Dedifferentiated amniotic fluid mesenchymal stem cell (primary cell): ENCODE data around the gene EFNB2.

Experiments used
- DNase-seq: peaks from one replicate; pipeline ENCODE4 v3.0.0-alpha.2; 2016; ENCODE audit errors: extremely low spot score

Gene EFNB2

GRCh38 chr13:106449096-106449495 lies 86.4 kb downstream of the EFNB2 start:
- DNase-seq = no peak

- DNase-seq = no peak
These were observed 89.5 kb downstream of the EFNB2 start for GRCh38 chr13:106445996-106446395.

DNA sequence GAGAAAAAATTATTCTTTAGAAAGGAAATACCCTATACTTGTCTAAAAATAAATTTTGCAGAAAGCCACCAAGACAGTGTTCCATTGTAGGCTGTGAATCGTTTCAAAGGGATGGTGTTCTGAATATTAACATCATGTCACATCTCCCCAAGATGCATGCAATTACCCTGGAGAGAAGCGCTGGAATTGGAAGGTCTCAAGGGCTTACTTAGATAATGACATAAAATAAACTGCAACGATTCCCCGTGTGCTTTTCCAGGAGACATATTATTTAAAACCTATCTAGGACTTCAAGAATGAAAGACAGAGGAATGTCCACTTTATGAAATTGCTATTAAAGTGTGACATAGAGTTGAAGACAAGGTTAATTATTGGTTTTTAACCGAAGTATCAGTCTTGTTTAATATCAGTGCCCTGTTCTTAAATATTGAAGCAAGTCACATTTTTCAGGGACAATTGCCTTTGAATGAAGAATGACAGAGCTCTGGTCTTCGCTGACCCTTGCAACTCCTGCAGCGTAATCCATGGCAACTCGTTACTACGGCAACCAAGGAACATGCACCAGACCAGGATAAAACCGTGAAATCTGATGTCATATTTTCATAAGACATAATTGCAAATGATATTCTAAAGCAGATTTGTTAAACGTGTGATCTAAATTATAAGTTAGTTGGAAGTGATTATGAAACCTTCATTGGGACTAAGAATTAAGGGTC lies 91.7 kb downstream of the EFNB2 start:
- DNase-seq = no peak

- DNase-seq = no peak
These were observed 94.6 kb downstream of the EFNB2 start for GRCh38 chr13:106440866-106441265.
